Measurements from ENCODE around the gene CHTF18.

CHTF18 gene

GRCh38 chr16:769934-770333, 18.5 kb upstream of the CHTF18 start:
- POLR2A ChIA-PET, result no interaction called here
- Histone ChIP-seq H3K27ac (ENCODE audit: extremely low read depth, low read depth, low read length) (no peak overlapping the region), H3K9me3 (ENCODE audit: control insufficient read depth, insufficient read depth, low read depth, low read length) (no peaks in the 10 kb centered on the region), H3K4me1 (ENCODE audit: control insufficient read depth, insufficient read depth, low read length) (no peaks in the 10 kb centered on the region), H3K36me3 (ENCODE audit: control insufficient read depth in 2 of 2, insufficient read depth in 1 of 2, low read length in 2 of 2) (no peaks in the 10 kb centered on the region), H3K4me3 (ENCODE audit: low read depth, low read length) (no peak overlapping the region)
- TF ChIP-seq RBAK (tag by site-specific recombination; IDR thresholded peaks at IDR 0.05) (no peak), ZNF600 (tag by site-specific recombination; IDR thresholded peaks at IDR 0.05) (no peak), SCRT2 (tag by site-specific recombination; IDR thresholded peaks at IDR 0.05) (0 out of 2 replicates have a peak, but pooled peaks have one; percentile 8), ZNF707 (tag by site-specific recombination; IDR thresholded peaks at IDR 0.05) (no peak), PATZ1 (tag by site-specific recombination; IDR thresholded peaks at IDR 0.05) (0 out of 2 replicates have a peak, but pooled peaks have one; percentile 29), ZNF664 (tag by site-specific recombination; IDR thresholded peaks at IDR 0.05) (no peak), PRDM1 (tag by site-specific recombination; IDR thresholded peaks at IDR 0.05) (no peak)
- CTCF ChIA-PET, result interaction anchor here (0.6 to 1.6 kb wide), 4 partner anchors 11 to 26 kb away, joined by 3 to 4 read pairs (median 3); no protein-coding TSS in a partner anchor

GRCh38 chr16:770411-770810, 18.0 kb upstream of the CHTF18 start:
- TF ChIP-seq GLI2 (tag by site-specific recombination; IDR thresholded peaks at IDR 0.05; ENCODE audit: borderline replicate concordance, low read depth), result no peak
- no peak for TF ChIP-seq SP2 (tag by site-specific recombination; IDR thresholded peaks at IDR 0.05)
- no peak for TF ChIP-seq ZNF555 (tag by site-specific recombination; conservative IDR thresholded peaks at IDR 0.05)
- TF ChIP-seq YY1 (tag by site-specific recombination; IDR thresholded peaks at IDR 0.05), result no peak
- no peak for TF ChIP-seq ZNF132 (tag by site-specific recombination; IDR thresholded peaks at IDR 0.05; ENCODE audit: borderline replicate concordance)
- no peak for TF ChIP-seq ZNF670 (tag by site-specific recombination; IDR thresholded peaks at IDR 0.05; ENCODE audit: low read depth)
- no peak for TF ChIP-seq ZNF175 (tag by site-specific recombination; IDR thresholded peaks at IDR 0.05)
- TF ChIP-seq ZNF140 (tag by site-specific recombination; IDR thresholded peaks at IDR 0.05), result no peak
- TF ChIP-seq ZNF362 (tag by site-specific recombination; IDR thresholded peaks at IDR 0.05), result no peak
- Histone ChIP-seq H3K36me3 (ENCODE audit: control insufficient read depth in 2 of 2, insufficient read depth in 1 of 2, low read length in 2 of 2) (no peaks in the 10 kb centered on the region), H3K4me3 (ENCODE audit: low read depth, low read length) (no peak overlapping the region), H3K9me3 (ENCODE audit: control insufficient read depth, insufficient read depth, low read depth, low read length) (no peaks in the 10 kb centered on the region), H3K27ac (ENCODE audit: extremely low read depth, low read depth, low read length) (no peak overlapping the region), H3K4me1 (ENCODE audit: control insufficient read depth, insufficient read depth, low read length) (no peaks in the 10 kb centered on the region)
- CTCF ChIA-PET, result interaction anchor here (0.6 to 1.6 kb wide), 4 partner anchors 14 to 60 kb away, joined by 3 to 4 read pairs (median 3); no protein-coding TSS in a partner anchor
- POLR2A ChIA-PET, result no interaction called here

GRCh38 chr16:772959-773358, 15.5 kb upstream of the CHTF18 start:
- POLR2A ChIA-PET, result interaction anchor here (0.6 to 1.2 kb wide), 3 partner anchors 10 to 393 kb away, joined by 3 to 5 read pairs (median 4); no protein-coding TSS in a partner anchor
- Histone ChIP-seq H3K4me3 (ENCODE audit: low read depth, low read length) (no peak overlapping the region), H3K4me1 (ENCODE audit: control insufficient read depth, insufficient read depth, low read length) (no peaks in the 10 kb centered on the region), H3K9me3 (ENCODE audit: control insufficient read depth, insufficient read depth, low read depth, low read length) (no peaks in the 10 kb centered on the region), H3K36me3 (ENCODE audit: control insufficient read depth in 2 of 2, insufficient read depth in 1 of 2, low read length in 2 of 2) (no peaks in the 10 kb centered on the region), H3K27ac (ENCODE audit: extremely low read depth, low read depth, low read length) (no peak overlapping the region)
- CTCF ChIA-PET, result interaction anchor here (1.1 to 1.4 kb wide), 2 partner anchors 12 to 60 kb away, joined by 4 to 6 read pairs; no protein-coding TSS in a partner anchor
- TF ChIP-seq ZNF146 (tag by site-specific recombination; IDR thresholded peaks at IDR 0.05) (no peak), SCRT2 (tag by site-specific recombination; IDR thresholded peaks at IDR 0.05) (peak; percentile 64; the same call in 1 of the 2 replicates)
